GM23338 (cell line): ENCODE results near the gene APBA2. TPM values are rescaled to one million over a fixed set of nuclear protein-coding genes. Genes with fewer than 3 reads are reported as not detected.

Source experiments
- ATAC-seq: fragments of 200-7000 bp; cut with Tn5 transposase; 3 replicates; pipeline ENCODE4 v1.9.1; 2020
- DNase-seq: peaks from one replicate; pipeline ENCODE4 v3.0.0-alpha.2; 2015; ENCODE audit warnings: low spot score
- H2AFZ ChIP-seq: fragments of 200-600 bp; sonication (generic); 2 replicates; pipeline ENCODE4 v1.8.0; 2016; ENCODE audit warnings: antibody characterized with exemption, mild to moderate bottlenecking, moderate library complexity
- H3F3A ChIP-seq: fragments of 200-600 bp; sonication (generic); replicated peaks from 2 replicates; pipeline ENCODE4 v1.8.0; 2017; ENCODE audit warnings: antibody characterized with exemption, mixed run types, low read depth
- H3K27ac ChIP-seq: fragments of 200-600 bp; sonication (generic); 2 replicates; pipeline ENCODE4 v1.6.1; 2016; ENCODE audit warnings: low read depth
- H3K27me3 ChIP-seq: fragments of 200-600 bp; sonication (generic); 2 replicates; pipeline ENCODE4 v1.8.0; 2016; ENCODE audit warnings: mild to moderate bottlenecking, mixed run types, moderate library complexity; ENCODE audit not compliant: insufficient read depth
- H3K36me3 ChIP-seq: fragments of 200-600 bp; sonication (generic); 2 replicates; pipeline ENCODE4 v1.8.0; 2016; ENCODE audit warnings: mild to moderate bottlenecking; ENCODE audit not compliant: insufficient read depth
- H3K4me1 ChIP-seq: fragments of 200-600 bp; sonication (generic); 2 replicates; pipeline ENCODE4 v1.8.0; 2016; ENCODE audit warnings: mild to moderate bottlenecking, moderate library complexity; ENCODE audit not compliant: insufficient read depth
- H3K4me2 ChIP-seq: fragments of 200-600 bp; sonication (generic); 2 replicates; pipeline ENCODE4 v1.7.1; 2017; ENCODE audit warnings: mixed run types
- H3K4me3 ChIP-seq: fragments of 200-600 bp; sonication (generic); 2 replicates; pipeline ENCODE4 v1.6.1; 2016; ENCODE audit warnings: mixed run types
- H3K79me2 ChIP-seq: fragments of 200-600 bp; sonication (generic); replicated peaks from 2 replicates; pipeline ENCODE4 v1.8.0; 2017; ENCODE audit warnings: mild to moderate bottlenecking; ENCODE audit not compliant: insufficient read depth
- H3K9me2 ChIP-seq: fragments of 200-600 bp; sonication (generic); 2 replicates; pipeline ENCODE4 v1.8.0; 2017; ENCODE audit not compliant: insufficient read depth
- H4K20me1 ChIP-seq: fragments of 200-600 bp; sonication (generic); replicated peaks from 2 replicates; pipeline ENCODE4 v1.8.0; 2017; ENCODE audit warnings: mild to moderate bottlenecking; ENCODE audit not compliant: insufficient read depth
- H3K27ac Mint-ChIP-seq: 2 replicates; pipeline ENCODE4 v1.8.0; 2020; ENCODE audit warnings: inconsistent platforms, mild to moderate bottlenecking, moderate library complexity, mixed read lengths
- H3K27me3 Mint-ChIP-seq: 3 replicates; pipeline ENCODE4 v1.8.0; 2022; ENCODE audit warnings: low read depth, mild to moderate bottlenecking, moderate library complexity, mixed read lengths, inconsistent platforms; ENCODE audit not compliant: insufficient read depth, poor library complexity
- H3K36me3 Mint-ChIP-seq: 3 replicates; pipeline ENCODE4 v1.8.0; 2021; ENCODE audit warnings: low read depth, mild to moderate bottlenecking, inconsistent platforms, moderate library complexity, mixed read lengths
- H3K4me1 Mint-ChIP-seq: 3 replicates; pipeline ENCODE4 v1.8.0; 2020; ENCODE audit warnings: mild to moderate bottlenecking, inconsistent platforms, mixed read lengths
- H3K4me3 Mint-ChIP-seq: 3 replicates; pipeline ENCODE4 v1.8.0; 2021; ENCODE audit warnings: moderate library complexity, mild to moderate bottlenecking, inconsistent platforms, mixed read lengths
- H3K9me3 Mint-ChIP-seq: 3 replicates; pipeline ENCODE4 v1.8.0; 2020; ENCODE audit warnings: moderate library complexity, mild to moderate bottlenecking, inconsistent platforms, mixed read lengths
- EZH2 ChIP-seq: fragments of 200-600 bp; sonication (generic); IDR thresholded peaks from one replicate; pipeline ENCODE4 v1.8.0; 2017; ENCODE audit warnings: antibody characterized with exemption, mild to moderate bottlenecking, low read depth; ENCODE audit not compliant: unreplicated experiment
- EZH2phosphoT487 ChIP-seq: fragments of 200-600 bp; sonication (generic); IDR thresholded peaks from one replicate; pipeline ENCODE4 v1.8.1; 2018; ENCODE audit warnings: antibody characterized with exemption; ENCODE audit not compliant: unreplicated experiment
- JUNB ChIP-seq: IDR thresholded peaks from one replicate; pipeline ENCODE4 v1.6.1; 2016; ENCODE audit warnings: antibody characterized with exemption; ENCODE audit not compliant: unreplicated experiment
- NANOG ChIP-seq: IDR thresholded peaks from 2 replicates; pipeline ENCODE4 v1.6.1; 2016; ENCODE audit warnings: antibody characterized with exemption, borderline replicate concordance
- POLR2AphosphoS5 ChIP-seq: IDR thresholded peaks from 2 replicates; pipeline ENCODE4 v1.6.1; 2016; ENCODE audit warnings: antibody characterized with exemption, low read depth
- STAT1 ChIP-seq: IDR thresholded peaks from one replicate; pipeline ENCODE4 v1.6.1; 2016; ENCODE audit warnings: antibody characterized with exemption; ENCODE audit not compliant: unreplicated experiment
- ZNF114 ChIP-seq: fragments of 250-450 bp; sonication (Bioruptor Pico); IDR thresholded peaks from 2 replicates; pipeline ENCODE4 v1.5.0; 2020; ENCODE audit warnings: mild to moderate bottlenecking, moderate library complexity
- polyA plus RNA-seq: library from polyadenylated mRNA; unstranded; fragments of >200 nt; fragmentation: Nextera tagmentation; extraction: Ambion mirVana; gene quantifications from 2 replicates; pipeline ENCODE4 v1.2.1, GENCODE V29; 2016
- total RNA-seq: library from RNA; depleted of rRNA; stranded (reverse); fragments of >200 nt; shearing (Covaris generic); gene quantifications from 2 replicates; pipeline ENCODE4 v1.2.3, GENCODE V29; 2014
- TF ChIP-seq, protein P1 (sequence below): IDR thresholded peaks from 2 replicates; pipeline ENCODE4 v1.6.1; 2016; ENCODE audit warnings: antibody characterized with exemption
- TF ChIP-seq, protein P2 (sequence below): fragments of 250-450 bp; sonication (Bioruptor Pico); IDR thresholded peaks from 2 replicates; pipeline ENCODE4 v1.5.0; 2020; ENCODE audit warnings: mild to moderate bottlenecking, moderate library complexity

Gene APBA2
- total and polyA plus RNA-seq, 2 experiments from 2014 or later: 5.9 to 24.7 TPM

DNA sequence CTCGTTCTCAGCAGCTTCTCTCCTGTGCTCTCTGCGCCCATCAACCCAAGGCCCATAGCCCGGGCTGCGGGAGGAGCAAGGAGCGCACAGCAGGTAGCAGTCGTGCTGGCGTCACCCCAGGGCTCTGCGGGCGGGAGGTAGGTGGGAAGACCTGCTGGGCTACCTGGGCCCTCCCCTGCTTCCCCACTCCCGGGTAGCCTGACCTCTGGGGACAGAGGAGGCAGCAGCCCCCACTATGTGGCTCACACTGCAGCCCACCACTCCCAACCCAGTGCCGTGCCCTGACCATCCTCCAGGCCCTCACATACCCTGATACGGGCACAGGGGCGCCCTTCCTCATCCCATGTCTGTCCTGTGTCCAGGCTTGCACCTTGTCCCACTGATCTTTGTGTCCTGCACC, 212.9 kb downstream of the APBA2 start:
- H3K27ac Mint-ChIP-seq: no peak overlapping the region
- 0 out of 2 replicates have a peak, but pooled peaks cover 4% of the 10 kb centered on the region for H3F3A ChIP-seq
- no peaks in the 10 kb centered on the region for H3K79me2 ChIP-seq
- no peak overlapping the region for H3K4me3 Mint-ChIP-seq
- peaks cover 8% of the 10 kb centered on the region for H3K4me1 ChIP-seq
- no peak overlapping the region for H3K27ac ChIP-seq
- H3K27me3 Mint-ChIP-seq: peaks cover 13% of the 10 kb centered on the region
- H3K36me3 Mint-ChIP-seq: no peaks in the 10 kb centered on the region
- no peaks in the 10 kb centered on the region for H3K9me3 Mint-ChIP-seq
- H3K36me3 ChIP-seq: no peaks in the 10 kb centered on the region
- TF ChIP-seq EZH2: no peak
- no peak for TF ChIP-seq POLR2AphosphoS5
- TF ChIP-seq STAT1: no peak
- TF ChIP-seq NANOG: no peak
- no peak for TF ChIP-seq ZNF114
- TF ChIP-seq, protein P1, sequence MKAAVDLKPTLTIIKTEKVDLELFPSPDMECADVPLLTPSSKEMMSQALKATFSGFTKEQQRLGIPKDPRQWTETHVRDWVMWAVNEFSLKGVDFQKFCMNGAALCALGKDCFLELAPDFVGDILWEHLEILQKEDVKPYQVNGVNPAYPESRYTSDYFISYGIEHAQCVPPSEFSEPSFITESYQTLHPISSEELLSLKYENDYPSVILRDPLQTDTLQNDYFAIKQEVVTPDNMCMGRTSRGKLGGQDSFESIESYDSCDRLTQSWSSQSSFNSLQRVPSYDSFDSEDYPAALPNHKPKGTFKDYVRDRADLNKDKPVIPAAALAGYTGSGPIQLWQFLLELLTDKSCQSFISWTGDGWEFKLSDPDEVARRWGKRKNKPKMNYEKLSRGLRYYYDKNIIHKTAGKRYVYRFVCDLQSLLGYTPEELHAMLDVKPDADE: no peak
- TF ChIP-seq, protein P2, sequence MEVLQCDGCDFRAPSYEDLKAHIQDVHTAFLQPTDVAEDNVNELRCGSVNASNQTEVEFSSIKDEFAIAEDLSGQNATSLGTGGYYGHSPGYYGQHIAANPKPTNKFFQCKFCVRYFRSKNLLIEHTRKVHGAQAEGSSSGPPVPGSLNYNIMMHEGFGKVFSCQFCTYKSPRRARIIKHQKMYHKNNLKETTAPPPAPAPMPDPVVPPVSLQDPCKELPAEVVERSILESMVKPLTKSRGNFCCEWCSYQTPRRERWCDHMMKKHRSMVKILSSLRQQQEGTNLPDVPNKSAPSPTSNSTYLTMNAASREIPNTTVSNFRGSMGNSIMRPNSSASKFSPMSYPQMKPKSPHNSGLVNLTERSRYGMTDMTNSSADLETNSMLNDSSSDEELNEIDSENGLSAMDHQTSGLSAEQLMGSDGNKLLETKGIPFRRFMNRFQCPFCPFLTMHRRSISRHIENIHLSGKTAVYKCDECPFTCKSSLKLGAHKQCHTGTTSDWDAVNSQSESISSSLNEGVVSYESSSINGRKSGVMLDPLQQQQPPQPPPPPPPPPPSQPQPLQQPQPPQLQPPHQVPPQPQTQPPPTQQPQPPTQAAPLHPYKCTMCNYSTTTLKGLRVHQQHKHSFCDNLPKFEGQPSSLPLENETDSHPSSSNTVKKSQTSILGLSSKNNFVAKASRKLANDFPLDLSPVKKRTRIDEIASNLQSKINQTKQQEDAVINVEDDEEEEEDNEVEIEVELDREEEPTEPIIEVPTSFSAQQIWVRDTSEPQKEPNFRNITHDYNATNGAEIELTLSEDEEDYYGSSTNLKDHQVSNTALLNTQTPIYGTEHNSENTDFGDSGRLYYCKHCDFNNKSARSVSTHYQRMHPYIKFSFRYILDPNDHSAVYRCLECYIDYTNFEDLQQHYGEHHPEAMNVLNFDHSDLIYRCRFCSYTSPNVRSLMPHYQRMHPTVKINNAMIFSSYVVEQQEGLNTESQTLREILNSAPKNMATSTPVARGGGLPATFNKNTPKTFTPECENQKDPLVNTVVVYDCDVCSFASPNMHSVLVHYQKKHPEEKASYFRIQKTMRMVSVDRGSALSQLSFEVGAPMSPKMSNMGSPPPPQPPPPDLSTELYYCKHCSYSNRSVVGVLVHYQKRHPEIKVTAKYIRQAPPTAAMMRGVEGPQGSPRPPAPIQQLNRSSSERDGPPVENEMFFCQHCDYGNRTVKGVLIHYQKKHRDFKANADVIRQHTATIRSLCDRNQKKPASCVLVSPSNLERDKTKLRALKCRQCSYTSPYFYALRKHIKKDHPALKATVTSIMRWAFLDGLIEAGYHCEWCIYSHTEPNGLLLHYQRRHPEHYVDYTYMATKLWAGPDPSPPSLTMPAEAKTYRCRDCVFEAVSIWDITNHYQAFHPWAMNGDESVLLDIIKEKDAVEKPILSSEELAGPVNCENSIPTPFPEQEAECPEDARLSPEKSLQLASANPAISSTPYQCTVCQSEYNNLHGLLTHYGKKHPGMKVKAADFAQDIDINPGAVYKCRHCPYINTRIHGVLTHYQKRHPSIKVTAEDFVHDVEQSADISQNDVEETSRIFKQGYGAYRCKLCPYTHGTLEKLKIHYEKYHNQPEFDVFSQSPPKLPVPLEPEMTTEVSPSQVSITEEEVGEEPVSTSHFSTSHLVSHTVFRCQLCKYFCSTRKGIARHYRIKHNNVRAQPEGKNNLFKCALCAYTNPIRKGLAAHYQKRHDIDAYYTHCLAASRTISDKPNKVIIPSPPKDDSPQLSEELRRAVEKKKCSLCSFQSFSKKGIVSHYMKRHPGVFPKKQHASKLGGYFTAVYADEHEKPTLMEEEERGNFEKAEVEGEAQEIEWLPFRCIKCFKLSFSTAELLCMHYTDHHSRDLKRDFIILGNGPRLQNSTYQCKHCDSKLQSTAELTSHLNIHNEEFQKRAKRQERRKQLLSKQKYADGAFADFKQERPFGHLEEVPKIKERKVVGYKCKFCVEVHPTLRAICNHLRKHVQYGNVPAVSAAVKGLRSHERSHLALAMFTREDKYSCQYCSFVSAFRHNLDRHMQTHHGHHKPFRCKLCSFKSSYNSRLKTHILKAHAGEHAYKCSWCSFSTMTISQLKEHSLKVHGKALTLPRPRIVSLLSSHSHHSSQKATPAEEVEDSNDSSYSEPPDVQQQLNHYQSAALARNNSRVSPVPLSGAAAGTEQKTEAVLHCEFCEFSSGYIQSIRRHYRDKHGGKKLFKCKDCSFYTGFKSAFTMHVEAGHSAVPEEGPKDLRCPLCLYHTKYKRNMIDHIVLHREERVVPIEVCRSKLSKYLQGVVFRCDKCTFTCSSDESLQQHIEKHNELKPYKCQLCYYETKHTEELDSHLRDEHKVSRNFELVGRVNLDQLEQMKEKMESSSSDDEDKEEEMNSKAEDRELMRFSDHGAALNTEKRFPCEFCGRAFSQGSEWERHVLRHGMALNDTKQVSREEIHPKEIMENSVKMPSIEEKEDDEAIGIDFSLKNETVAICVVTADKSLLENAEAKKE (CRISPR knock-in tag): no peak
- no peak for TF ChIP-seq EZH2phosphoT487
- no peak for TF ChIP-seq JUNB
- no peaks in the 10 kb centered on the region for H4K20me1 ChIP-seq
- H3K9me2 ChIP-seq: no peaks in the 10 kb centered on the region
- H2AFZ ChIP-seq: no peak overlapping the region
- peaks cover 33% of the 10 kb centered on the region for H3K4me1 Mint-ChIP-seq
- H3K4me3 ChIP-seq: no peak overlapping the region
- DNase-seq (no peak), ATAC-seq (no peak)
- no peak overlapping the region for H3K4me2 ChIP-seq
- no peaks in the 10 kb centered on the region for H3K27me3 ChIP-seq
